Erythroblast (primary cell): Measurements from ENCODE around the gene IFITM2.
A peak's percentile ranks its signal among the peaks of the same experiment; 100 is the strongest.
"Not testable (repeated sequence)": the region's sequence is repeated elsewhere in the genome, so short reads cannot be mapped to it uniquely, and the experiment has no call there.

Experiments used
- DNase-seq, 2 experiments: peaks; one replicate each; lab custom pipeline; 2025; lab: John Stamatoyannopoulos, UW
- GATA1 ChIP-seq: IDR thresholded peaks from 2 replicates; pipeline ENCODE4 v1.6.1; 2011; ENCODE audit warnings: low read depth, mild to moderate bottlenecking, control low read depth, low read length, moderate library complexity
- POLR2A ChIP-seq: IDR thresholded peaks from 2 replicates; pipeline ENCODE4 v1.6.1; 2011; ENCODE audit warnings: mild to moderate bottlenecking, low read length

Gene IFITM2

DNA sequence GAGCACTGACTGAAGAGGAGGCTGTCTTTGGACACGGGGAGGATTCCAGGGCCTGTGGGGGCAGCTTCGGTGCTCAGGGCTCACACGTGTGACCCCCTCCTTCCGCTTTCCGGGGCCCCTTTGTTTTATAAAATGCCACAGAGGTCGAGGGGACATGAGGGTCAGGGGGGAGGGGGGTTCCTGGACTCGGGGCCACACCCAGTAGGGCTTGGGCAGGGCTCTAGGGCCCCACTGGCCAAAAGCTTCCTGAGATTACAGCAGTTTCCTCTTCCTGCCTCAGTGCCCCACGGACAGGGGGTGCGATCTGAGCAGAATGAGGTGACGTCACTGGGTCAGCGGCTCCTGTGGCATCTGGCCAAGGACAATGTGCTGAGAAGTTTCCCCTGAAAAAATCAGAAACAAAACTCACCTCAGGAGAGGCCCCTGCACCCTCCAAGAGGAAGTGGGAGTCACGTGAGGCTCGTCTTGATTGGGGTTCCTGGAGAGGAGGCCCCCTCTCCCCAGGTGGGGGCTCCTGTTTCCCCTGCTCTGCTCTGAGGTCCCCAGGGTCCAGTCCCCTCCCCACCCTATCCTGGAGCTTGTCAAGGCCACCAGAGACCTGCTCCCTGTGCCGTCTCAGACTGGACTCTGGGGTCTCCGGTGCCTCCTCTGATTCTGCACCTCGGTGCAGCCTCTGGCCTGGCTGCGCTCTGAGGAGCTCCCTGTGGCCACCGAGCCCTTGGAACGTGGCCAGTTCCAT lies 19.4 kb downstream of the IFITM2 start:
- TF ChIP-seq GATA1 (no peak), POLR2A (no peak)
- peak; percentile 42 to 50 for DNase-seq

DNA sequence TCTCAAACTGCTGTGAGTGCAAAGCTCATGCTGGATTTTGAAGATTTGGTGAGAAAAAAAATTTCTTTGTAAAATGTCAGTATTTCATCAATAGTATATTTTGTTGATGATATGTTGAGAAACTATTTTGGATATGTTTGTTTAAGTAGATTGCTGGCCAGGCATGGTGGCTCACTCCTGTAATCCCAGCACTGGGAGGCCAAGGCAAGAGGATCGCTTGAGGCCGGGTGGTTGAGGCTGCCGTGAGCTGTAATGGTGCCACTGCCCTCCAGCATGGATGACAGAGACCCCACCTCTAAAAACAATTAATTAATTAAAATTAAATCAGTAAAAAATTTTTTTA lies 19.9 kb downstream of the IFITM2 start:
- no peak for DNase-seq
- TF ChIP-seq POLR2A (no peak), GATA1 (no peak)

DNA sequence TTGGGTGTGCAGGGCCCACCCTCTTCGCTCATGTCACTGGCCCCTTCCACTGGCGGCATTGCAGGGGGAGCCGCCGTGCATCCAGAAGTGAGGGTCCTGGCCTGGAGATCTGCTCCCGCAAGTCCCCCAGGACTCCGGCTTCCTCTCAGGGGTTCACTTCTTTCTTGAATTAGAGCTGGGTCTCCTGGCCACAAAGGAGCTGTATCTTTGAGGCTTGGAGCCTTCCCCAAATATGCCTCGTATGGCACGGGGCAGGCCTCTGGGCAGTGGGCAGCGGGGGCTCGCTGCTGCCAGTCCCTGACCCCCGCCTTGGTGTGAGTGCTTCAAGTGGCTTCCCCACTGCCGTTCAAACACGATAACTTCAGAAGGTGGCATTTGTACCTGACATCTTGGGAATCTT lies 20.4 kb downstream of the IFITM2 start:
- TF ChIP-seq POLR2A (no peak), GATA1 (no peak)
- no peak for DNase-seq

DNA sequence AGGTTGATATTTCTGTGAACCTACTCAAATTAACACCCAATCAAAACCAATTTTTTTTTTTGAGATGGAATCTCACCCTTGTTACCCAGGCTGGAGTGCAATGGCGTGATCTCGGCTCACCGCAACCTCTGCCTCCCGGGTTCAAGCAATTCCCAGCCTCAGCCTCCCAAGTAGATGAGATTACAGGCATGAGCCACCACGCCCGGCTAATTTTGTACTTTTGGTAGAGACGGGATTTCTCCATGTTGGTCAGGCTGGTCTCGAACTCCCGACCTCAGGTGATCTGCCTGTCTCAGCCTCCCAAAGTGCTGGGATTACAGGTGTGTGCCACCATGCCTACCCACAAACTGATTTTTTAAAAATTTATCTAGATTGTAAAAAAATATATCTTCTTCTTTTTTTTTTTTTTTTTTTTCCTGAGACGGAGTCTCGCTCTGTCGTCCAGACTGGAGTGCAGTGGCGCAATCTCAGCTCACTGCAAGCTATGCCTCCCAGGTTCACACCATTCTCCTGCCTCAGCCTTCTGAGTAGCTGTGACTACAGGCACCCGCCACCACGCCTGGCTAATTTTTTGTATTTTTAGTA lies 21.0 kb downstream of the IFITM2 start:
- DNase-seq, result not testable (repeated sequence)

DNA sequence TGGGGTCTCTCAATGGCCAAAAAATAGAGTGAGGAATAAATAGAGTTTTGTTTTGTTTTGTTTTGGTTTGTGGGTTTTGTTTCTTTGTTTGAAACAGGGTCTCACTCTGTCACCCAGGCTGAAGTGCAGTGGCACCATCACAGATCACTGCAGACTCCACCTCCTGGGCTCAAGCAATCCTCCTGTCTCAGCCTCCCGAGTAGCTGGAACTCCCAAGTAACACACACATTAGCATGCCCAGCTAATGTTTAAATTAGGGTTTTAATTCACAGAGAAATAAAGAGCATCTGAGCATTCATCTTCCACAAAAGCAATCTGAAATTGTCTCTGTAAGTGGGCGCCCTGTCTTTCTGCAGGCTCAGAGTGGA lies 22.3 kb downstream of the IFITM2 start:
- TF ChIP-seq POLR2A (no peak), GATA1 (no peak)
- no peak for DNase-seq

DNA sequence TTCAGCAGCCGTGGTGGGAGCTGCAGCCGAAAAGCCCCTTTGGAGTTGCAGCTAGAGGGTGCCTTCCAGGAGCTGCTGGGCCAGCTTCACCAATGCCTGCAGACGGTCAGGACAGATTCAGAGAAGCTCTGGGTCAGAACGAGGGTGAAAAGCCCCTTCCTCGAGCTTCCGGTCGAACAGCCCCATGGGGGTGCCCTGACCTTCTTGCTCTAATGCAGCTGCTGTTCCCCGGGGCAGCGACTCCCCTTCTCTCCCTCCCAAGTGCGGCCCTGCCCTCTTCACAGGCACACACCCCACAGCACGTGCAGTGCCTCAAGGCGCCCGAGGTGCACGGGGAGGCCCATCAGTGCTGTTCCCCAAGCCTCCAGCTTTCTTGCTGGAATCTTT lies 22.7 kb downstream of the IFITM2 start:
- TF ChIP-seq GATA1, result no peak
- TF ChIP-seq POLR2A, result no peak
- no peak for DNase-seq

DNA sequence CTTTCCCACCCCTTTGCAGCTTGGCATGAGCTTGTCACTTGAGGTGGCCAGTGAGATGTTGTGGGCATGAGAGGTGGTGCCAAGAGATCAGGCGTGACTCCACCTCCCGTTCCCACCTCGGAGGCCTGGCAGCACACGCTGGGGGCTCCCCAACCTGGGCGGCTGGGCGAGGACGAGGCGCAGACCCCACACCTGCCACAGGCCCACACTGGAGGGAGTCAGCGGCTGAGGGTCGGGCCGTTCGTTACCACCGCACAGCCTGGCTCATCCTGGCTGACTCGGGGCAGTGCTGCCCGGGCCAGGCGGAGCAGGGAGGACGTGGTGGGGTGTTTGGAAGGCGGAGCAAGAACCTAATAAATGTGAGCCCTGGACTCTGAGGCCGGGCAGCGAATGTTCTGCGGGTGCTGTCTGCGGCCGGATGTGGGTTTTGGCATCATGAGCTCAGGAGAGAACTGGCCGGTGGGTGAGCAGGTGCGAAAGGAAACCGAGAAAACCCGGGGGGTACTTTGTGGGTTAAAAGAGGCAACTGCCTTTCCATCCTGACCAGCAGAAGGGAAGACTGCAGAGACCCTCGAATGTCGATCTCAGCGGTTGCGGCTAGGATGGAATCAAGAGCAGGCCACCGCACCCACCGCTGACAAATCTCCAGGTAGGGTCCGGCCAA lies 23.2 kb downstream of the IFITM2 start:
- TF ChIP-seq GATA1 (no peak), POLR2A (no peak)
- no peak for DNase-seq

DNA sequence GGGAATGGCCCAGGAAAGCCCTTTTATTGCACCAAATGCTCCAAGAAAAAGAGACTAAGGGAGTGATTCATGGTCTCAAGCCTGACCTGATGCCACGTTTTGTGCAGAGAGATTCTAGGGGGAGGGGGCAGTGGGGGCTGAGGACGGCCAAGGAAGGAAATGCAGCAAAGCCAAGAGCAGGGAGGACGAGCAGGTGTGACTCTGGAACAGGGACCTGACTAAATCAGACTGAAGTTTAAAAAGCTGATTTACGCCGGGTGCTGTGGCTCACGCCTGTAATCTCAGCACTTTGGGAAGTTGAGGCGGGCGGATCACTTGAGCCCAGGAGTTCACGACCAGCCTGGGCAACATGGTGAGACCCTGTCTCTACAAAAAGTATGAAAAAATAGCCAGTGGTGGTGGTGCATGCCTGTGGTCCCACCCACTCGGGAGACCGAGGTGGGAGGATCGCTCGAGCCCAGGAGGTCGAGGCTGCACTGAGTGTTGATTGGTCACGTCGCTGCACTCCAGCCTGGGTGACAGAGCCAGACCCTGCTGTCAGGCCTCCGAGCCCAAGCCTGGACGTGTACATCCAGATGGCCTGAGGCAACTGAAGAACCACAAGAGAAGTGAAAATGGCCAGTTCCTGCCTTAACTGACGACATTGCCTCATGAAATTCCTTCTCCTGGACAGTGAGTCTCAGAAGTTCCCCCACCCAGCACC lies 23.9 kb downstream of the IFITM2 start:
- no peak for DNase-seq
- no peak for TF ChIP-seq POLR2A
- TF ChIP-seq GATA1, result no peak

DNA sequence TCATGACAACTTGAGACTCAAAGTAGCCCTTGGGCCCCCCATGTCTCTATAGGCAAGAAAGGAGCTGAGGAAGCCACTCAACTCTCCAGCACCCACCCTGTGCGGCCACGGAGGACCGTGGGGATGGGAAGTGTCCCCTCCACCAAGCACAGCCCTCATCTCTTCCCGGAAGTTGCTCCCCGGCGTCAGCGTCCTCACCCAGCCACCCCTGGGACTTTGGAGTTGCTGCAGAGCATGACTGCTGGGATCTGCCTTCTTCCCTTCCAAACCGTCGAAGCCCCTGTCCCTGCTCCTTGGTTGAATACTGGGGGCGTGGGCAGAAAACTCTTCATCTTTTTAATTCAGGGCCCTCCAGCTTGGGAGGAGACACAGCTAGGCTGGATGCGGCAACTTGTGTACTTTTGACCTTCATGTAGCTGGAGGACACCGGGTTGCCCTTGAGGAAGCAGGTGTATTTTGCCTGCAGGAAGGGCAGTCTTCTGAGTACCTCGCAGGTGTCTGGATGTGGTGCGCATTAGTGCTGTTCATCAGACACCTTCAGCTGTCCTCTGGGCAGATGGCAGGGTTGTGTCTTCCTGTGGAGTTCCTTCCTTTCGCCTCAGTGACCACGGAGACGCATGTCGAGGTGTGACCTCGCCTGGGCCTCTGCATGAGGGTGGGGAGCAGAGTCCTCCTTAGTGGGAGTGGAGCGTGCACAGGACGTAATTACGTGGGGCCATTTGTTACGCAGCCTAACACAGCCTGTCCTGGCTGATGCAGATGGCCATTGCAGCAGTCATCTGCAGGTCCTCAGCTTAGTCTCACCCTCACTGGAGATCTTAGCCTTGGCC lies 25.2 kb downstream of the IFITM2 start:
- no peak for DNase-seq
- TF ChIP-seq POLR2A (no peak), GATA1 (no peak)

DNA sequence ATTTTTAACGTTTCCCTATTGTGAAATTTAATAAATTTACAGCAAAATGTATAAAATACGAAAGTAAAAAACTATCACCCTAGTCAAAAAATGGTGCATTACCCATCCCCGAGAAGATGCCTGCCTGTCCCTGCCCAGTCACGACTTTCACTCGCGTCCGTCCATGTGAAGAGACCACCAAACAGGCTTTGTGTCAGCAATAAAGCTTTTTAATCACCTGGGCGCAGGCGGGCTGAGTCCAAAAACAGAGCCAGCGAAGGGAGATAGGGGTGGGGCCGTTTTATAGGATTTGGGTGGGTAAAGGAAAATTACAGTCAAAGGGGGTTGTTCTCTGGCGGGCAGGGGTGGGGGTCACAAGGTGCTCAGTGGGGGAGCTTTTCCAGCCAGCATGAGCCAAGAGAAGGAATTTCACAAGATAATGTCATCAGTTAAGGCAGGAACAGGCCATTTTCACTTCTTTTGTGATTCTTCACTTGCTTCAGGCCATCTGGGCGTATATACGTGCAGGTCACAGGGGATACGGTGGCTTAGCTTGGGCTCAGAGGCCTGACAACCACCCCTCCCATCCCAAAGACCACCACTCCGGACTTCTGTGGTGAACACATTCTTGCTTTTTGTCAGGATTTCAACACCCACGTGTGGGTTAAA lies 26.1 kb downstream of the IFITM2 start:
- DNase-seq, result not testable (repeated sequence)

DNA sequence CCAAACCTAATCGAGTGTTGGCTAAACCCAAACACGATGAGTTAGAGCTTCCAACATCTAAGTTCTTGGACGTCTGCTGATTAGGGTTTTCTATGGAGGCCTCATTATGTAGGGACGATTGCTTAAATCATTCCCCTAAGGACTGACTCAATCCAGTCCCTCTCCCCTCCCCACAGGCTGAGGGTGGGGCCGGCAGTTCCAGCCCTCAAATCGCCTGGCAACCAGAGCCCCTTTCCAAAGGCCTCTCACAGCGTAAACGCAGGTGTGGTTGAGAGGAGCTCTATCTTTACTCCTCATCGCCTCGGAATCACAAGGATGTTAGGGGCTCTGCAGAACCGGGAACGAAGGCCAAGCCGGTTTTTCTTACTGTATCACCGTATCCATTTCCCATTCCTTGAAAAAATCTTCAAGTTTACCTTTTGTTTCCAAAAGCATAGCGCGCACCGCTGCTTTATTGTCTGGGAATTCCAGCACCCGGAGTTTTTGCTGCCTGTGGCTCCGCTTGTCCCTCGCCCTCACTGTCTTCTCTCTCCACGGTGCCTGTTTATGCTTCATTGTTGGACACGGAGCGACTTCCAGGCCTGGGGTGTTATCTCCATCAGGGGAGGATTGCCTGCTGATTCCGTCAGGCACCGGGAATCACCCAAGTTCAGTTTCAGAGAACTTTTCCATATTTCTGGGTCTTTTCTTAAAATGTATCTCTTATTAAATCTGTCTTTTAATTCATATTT lies 26.8 kb downstream of the IFITM2 start:
- no peak for DNase-seq
- TF ChIP-seq POLR2A (no peak), GATA1 (no peak)

DNA sequence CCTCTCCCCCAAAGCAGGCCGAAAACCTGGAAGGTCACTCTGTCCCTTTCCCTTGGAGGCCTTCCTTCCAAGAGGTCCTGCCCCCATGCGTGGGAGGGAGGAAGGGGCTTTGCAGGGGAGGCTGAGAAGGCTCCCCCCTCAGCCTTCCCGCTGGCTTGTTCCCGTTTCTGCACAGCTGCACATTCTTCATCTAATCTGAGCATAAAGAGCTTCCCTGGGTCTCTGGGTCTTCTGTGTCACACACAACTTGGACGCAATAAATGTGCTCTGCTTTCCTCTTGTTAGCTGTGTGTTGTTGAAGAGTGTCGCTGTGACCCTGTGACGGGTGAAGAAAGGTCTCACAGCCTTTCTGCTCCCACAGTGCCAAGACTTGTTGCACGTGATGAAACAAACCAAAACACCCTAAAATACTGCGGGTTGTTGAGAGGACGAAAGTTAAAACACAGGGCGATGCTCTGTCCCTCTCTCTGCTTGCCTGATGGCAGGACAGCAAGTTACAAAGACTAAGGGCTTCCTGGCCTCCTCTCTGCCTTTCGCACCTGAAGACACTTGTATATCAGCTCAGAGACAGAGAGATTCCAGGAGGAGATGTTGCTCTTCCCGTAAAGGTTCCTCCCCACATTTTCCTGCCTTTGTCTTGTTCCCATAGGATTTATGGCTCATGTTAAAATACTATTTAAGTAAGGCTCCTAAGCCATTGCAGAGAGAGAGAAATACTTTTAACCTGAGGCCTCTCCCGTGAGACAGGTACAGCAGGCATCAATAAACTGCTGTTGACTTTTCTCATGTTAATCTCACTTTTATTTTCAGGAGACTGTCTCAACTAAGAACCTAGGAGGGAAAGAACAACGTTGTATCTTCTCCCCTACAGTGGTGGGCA lies 28.4 kb downstream of the IFITM2 start:
- no peak for DNase-seq
- TF ChIP-seq POLR2A (no peak), GATA1 (no peak)
